MM.1S (cell line): ENCODE measurements around the gene BTBD3.

ENCODE experiments used
- DNase-seq: peaks from one replicate; pipeline ENCODE4 v3.0.0-alpha.2; 2015
- H2AFZ ChIP-seq: fragments of 300-600 bp; sonication (generic); 2 replicates; pipeline ENCODE4 v1.6.0; 2016; ENCODE audit warnings: antibody characterized with exemption, low read length
- H3F3A ChIP-seq: fragments of 300-600 bp; sonication (generic); 2 replicates; pipeline ENCODE4 v1.6.1; 2016; ENCODE audit warnings: mild to moderate bottlenecking, antibody characterized with exemption, low read length, moderate library complexity, mixed read lengths; ENCODE audit not compliant: insufficient read depth
- H3K27ac ChIP-seq: fragments of 300-600 bp; sonication (generic); 2 replicates; pipeline ENCODE4 v1.5.1; 2016; ENCODE audit warnings: mild to moderate bottlenecking, low read length
- H3K27me3 ChIP-seq: fragments of 300-600 bp; sonication (generic); replicated peaks from 2 replicates; pipeline ENCODE4 v1.6.0; 2016; ENCODE audit warnings: low read length; ENCODE audit not compliant: insufficient read depth
- H3K36me3 ChIP-seq: fragments of 300-600 bp; sonication (generic); replicated peaks from 2 replicates; pipeline ENCODE4 v1.6.1; 2016; ENCODE audit warnings: mild to moderate bottlenecking, low read length, mixed read lengths; ENCODE audit not compliant: insufficient read depth
- H3K4me1 ChIP-seq: fragments of 300-600 bp; sonication (generic); 2 replicates; pipeline ENCODE4 v1.6.1; 2016; ENCODE audit warnings: low read length, mixed read lengths
- H3K4me2 ChIP-seq: fragments of 300-600 bp; sonication (generic); 2 replicates; pipeline ENCODE4 v1.6.0; 2016; ENCODE audit warnings: low read depth, low read length
- H3K4me3 ChIP-seq: fragments of 300-600 bp; sonication (generic); 2 replicates; pipeline ENCODE4 v1.5.1; 2016; ENCODE audit warnings: low read length, mixed read lengths
- H3K79me2 ChIP-seq: fragments of 300-600 bp; sonication (generic); 2 replicates; pipeline ENCODE4 v1.6.1; 2016; ENCODE audit warnings: mixed run types, low read length, mixed read lengths
- H3K9ac ChIP-seq: fragments of 300-600 bp; sonication (generic); 2 replicates; pipeline ENCODE4 v1.6.1; 2016; ENCODE audit warnings: low read length, mixed read lengths
- H3K9me2 ChIP-seq: fragments of 300-600 bp; sonication (generic); replicated peaks from 2 replicates; pipeline ENCODE4 v1.6.1; 2016; ENCODE audit warnings: mild to moderate bottlenecking, low read length, mixed read lengths; ENCODE audit not compliant: insufficient read depth
- H3K9me3 ChIP-seq: fragments of 300-600 bp; sonication (generic); replicated peaks from 2 replicates; pipeline ENCODE4 v1.6.1; 2016; ENCODE audit warnings: mild to moderate bottlenecking, low read length, mixed read lengths; ENCODE audit not compliant: insufficient read depth
- H4K20me1 ChIP-seq: fragments of 300-600 bp; sonication (generic); 2 replicates; pipeline ENCODE4 v1.6.1; 2016; ENCODE audit warnings: mild to moderate bottlenecking, low read length, moderate library complexity, mixed read lengths; ENCODE audit not compliant: insufficient read depth
- EZH2 ChIP-seq: fragments of 300-600 bp; sonication (generic); optimal IDR thresholded peaks from 2 replicates; pipeline ENCODE3; 2017; ENCODE audit warnings: low read depth, mild to moderate bottlenecking, antibody characterized with exemption, low read length, mixed read lengths
- EZH2phosphoT487 ChIP-seq: fragments of 300-600 bp; sonication (generic); IDR thresholded peaks from 2 replicates; pipeline ENCODE4 v1.6.1; 2018; ENCODE audit warnings: antibody characterized with exemption, low read length
- TF ChIP-seq, protein P1 (sequence below): fragments of 300-600 bp; sonication (generic); IDR thresholded peaks from 2 replicates; pipeline ENCODE4 v1.5.1; 2016; ENCODE audit warnings: antibody characterized with exemption, low read length, mixed read lengths

Gene BTBD3

DNA sequence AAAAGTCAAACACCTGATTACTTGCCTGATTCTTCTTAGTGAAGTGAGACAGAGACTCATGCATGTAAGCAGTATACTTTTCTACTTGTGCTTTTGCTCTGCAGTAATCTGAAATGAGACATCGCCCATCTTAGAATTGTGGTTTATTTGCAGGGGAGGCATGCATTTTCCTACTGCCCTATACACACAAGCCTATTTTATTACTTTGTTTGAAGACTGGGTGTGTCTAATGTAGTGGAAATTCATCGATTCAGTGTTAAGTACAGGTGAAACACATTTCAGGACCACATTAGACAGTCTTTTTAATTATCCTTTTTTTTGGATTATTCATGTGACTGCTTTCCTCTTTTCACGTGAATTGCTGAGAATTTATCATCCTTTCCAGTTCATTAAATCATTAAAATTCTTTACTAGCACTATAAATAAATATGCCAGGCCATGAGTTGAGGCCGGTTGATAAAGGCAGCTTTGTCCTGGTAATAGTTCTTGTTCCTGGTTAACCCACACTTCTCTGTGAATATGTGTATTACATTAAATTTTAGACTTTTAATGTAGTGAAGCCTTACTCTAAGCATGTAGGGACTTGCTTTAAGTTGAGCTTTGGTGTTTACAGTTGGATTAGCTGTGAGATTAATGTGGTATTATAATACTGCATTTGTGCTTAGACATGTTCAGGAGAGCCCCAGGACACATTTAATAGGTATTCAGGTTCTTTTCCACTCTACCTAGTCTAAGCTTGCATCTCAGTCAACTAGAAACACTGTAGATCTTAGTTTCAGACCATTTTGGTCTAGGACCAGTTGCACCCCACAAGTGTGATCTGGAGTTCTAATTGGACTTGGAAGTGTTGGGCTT is 10.8 kb upstream of the BTBD3 start:
- H3K9me2 ChIP-seq: no peaks in the 10 kb centered on the region
- H3K27ac ChIP-seq: no peak overlapping the region
- TF ChIP-seq EZH2 (no peak), EZH2phosphoT487 (no peak)
- TF ChIP-seq, protein P1, sequence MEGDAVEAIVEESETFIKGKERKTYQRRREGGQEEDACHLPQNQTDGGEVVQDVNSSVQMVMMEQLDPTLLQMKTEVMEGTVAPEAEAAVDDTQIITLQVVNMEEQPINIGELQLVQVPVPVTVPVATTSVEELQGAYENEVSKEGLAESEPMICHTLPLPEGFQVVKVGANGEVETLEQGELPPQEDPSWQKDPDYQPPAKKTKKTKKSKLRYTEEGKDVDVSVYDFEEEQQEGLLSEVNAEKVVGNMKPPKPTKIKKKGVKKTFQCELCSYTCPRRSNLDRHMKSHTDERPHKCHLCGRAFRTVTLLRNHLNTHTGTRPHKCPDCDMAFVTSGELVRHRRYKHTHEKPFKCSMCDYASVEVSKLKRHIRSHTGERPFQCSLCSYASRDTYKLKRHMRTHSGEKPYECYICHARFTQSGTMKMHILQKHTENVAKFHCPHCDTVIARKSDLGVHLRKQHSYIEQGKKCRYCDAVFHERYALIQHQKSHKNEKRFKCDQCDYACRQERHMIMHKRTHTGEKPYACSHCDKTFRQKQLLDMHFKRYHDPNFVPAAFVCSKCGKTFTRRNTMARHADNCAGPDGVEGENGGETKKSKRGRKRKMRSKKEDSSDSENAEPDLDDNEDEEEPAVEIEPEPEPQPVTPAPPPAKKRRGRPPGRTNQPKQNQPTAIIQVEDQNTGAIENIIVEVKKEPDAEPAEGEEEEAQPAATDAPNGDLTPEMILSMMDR: no peak
- no peaks in the 10 kb centered on the region for H3K36me3 ChIP-seq
- peaks cover under 1% of the 10 kb centered on the region; the same call in 1 of the 2 replicates for H3K4me1 ChIP-seq
- no peak overlapping the region for H3K4me3 ChIP-seq
- no peaks in the 10 kb centered on the region for H4K20me1 ChIP-seq
- no peak overlapping the region for H3K4me2 ChIP-seq
- H2AFZ ChIP-seq: no peak overlapping the region
- no peaks in the 10 kb centered on the region for H3F3A ChIP-seq
- DNase-seq: no peak
- H3K27me3 ChIP-seq: no peaks in the 10 kb centered on the region
- no peaks in the 10 kb centered on the region for H3K9me3 ChIP-seq
- H3K79me2 ChIP-seq: peaks cover 18% of the 10 kb centered on the region
- H3K9ac ChIP-seq: no peak overlapping the region

DNA sequence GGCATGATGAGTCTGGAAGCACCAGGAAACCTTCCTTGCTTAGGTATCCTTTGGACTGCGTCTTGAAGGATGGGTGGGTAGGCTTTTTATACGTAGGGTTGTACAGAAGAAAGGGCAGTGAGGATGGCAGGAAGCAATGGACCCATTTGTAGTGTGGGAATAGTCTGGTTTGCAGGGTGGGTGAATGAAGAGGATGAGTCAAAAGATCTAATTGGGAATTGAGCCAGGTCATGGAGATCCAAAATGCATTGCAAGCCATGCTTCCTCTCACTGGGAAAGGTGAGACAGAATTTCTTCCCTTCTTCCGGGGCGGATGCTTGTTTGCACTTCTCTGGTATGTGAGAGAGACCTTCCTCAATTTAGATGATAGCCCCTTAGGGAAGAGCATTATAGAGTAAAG is 10.1 kb upstream of the BTBD3 start:
- Histone ChIP-seq H3K9me2 (no peaks in the 10 kb centered on the region), H3K36me3 (no peaks in the 10 kb centered on the region), H3K79me2 (peaks cover 18% of the 10 kb centered on the region), H3K27me3 (no peaks in the 10 kb centered on the region), H3K4me3 (no peak overlapping the region), H3K9ac (no peak overlapping the region), H3K9me3 (no peaks in the 10 kb centered on the region), H4K20me1 (no peaks in the 10 kb centered on the region), H3K4me1 (peaks cover 8% of the 10 kb centered on the region; the same call in 1 of the 2 replicates), H3F3A (no peaks in the 10 kb centered on the region), H3K27ac (no peak overlapping the region), H3K4me2 (no peak overlapping the region), H2AFZ (no peak overlapping the region)
- DNase-seq: no peak
- TF ChIP-seq, protein P1: no peak
- TF ChIP-seq EZH2 (no peak), EZH2phosphoT487 (no peak)

DNA sequence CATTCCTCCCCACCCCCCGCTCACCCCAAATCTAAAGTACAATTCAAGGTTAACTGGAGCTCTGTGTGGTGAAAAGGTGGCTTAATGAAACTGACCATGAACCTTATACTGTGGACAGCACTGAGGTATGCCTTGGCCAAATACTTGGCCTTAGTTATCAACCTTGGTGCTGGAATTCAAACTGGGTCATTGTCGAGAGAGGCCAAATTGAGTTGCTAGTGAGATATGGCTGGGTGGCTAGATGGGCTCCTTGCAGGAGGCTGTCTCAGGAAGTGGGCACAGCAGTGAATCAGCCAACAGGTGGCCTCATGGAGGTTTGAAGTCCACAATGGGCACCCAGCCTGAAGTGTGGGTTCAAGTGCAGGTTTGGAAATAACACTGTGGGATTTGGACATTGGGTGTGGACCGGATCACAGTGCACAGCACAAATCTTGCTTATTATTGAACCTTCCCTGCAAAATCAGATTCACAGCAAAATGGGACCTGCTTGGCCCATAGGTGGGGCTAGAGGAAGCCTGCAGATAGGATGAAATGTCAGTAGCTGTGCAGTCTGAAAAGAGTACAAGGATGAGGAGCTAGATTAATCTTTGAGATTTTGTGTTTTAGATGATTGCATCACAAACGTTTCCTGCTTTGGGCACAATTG is 5.6 kb upstream of the BTBD3 start:
- Histone ChIP-seq H2AFZ (no peak overlapping the region), H3K27me3 (no peaks in the 10 kb centered on the region), H3K9ac (no peak overlapping the region), H3K9me2 (no peaks in the 10 kb centered on the region), H3K4me2 (no peak overlapping the region), H3K79me2 (peaks cover 12% of the 10 kb centered on the region; the same call in 1 of the 2 replicates), H3K4me1 (peaks cover 12% of the 10 kb centered on the region), H3K36me3 (no peaks in the 10 kb centered on the region), H3K9me3 (no peaks in the 10 kb centered on the region), H3F3A (no peaks in the 10 kb centered on the region), H4K20me1 (no peaks in the 10 kb centered on the region), H3K27ac (no peak overlapping the region), H3K4me3 (no peak overlapping the region)
- DNase-seq: peak; percentile 50
- TF ChIP-seq EZH2phosphoT487: no peak
- TF ChIP-seq, protein P1: peak; percentile 85
